GM08714 (cell line): Measurements from ENCODE around the gene MRPS26.
"Not testable (repeated sequence)": the region's sequence is repeated elsewhere in the genome, so short reads cannot be mapped to it uniquely, and the experiment has no call there.

Experiments
- H3K4me3 ChIP-seq: fragments of 200-500 bp; sonication (Bioruptor generic); 2 replicates; pipeline ENCODE4 v1.5.1; 2014; ENCODE audit warnings: mild to moderate bottlenecking, low read length, inconsistent platforms
- ZNF274 ChIP-seq: IDR thresholded peaks from 2 replicates; pipeline ENCODE4 v1.6.1; 2012; ENCODE audit warnings: mild to moderate bottlenecking, low read depth, low read length

The MRPS26 gene

GRCh38 chr20:3045816-3046676 lies at the start of gene MRPS26:
Gene MRPS26 (plus strand): TSS chr20:3046052. CDS start chr20:3046069, 17 bp downstream.
- peak within 1 kb of the TSS; percentile 85 for H3K4me3 ChIP-seq
- TF ChIP-seq ZNF274 = no peak

GRCh38 chr20:2998728-2999127 lies 47.1 kb upstream of the MRPS26 start:
- no peak for TF ChIP-seq ZNF274
- H3K4me3 ChIP-seq = no peak overlapping the region

GRCh38 chr20:3000852-3001523 lies 44.9 kb upstream of the MRPS26 start:
- TF ChIP-seq ZNF274 = no peak

GRCh38 chr20:3003416-3003815 lies 42.4 kb upstream of the MRPS26 start:
- no peak overlapping the region for H3K4me3 ChIP-seq
- TF ChIP-seq ZNF274 = no peak

More at GRCh38 chr20:3000852-3001523, 44.9 kb upstream of the MRPS26 start:
- no peak overlapping the region for H3K4me3 ChIP-seq

- no peak for TF ChIP-seq ZNF274
- H3K4me3 ChIP-seq = no peak overlapping the region
Measured at GRCh38 chr20:3010985-3011723, 34.7 kb upstream of the MRPS26 start.

GRCh38 chr20:3011752-3012151 lies 34.1 kb upstream of the MRPS26 start:
- no peak overlapping the region for H3K4me3 ChIP-seq
- TF ChIP-seq ZNF274 = no peak

- TF ChIP-seq ZNF274 = no peak
Measured at GRCh38 chr20:3013771-3014170, 32.1 kb upstream of the MRPS26 start.

GRCh38 chr20:3014179-3014578 lies 31.7 kb upstream of the MRPS26 start:
- TF ChIP-seq ZNF274 = no peak

More at GRCh38 chr20:3013771-3014170, 32.1 kb upstream of the MRPS26 start:
- no peak overlapping the region for H3K4me3 ChIP-seq

GRCh38 chr20:3014662-3015061 lies 31.2 kb upstream of the MRPS26 start:
- no peak for TF ChIP-seq ZNF274
- H3K4me3 ChIP-seq = no peak overlapping the region

More at GRCh38 chr20:3014179-3014578, 31.7 kb upstream of the MRPS26 start:
- no peak overlapping the region for H3K4me3 ChIP-seq

GRCh38 chr20:3015302-3015701 lies 30.6 kb upstream of the MRPS26 start:
- not testable (repeated sequence) for H3K4me3 ChIP-seq

GRCh38 chr20:3021327-3021726 lies 24.5 kb upstream of the MRPS26 start:
- no peak overlapping the region for H3K4me3 ChIP-seq
- no peak for TF ChIP-seq ZNF274

GRCh38 chr20:3021777-3022176 lies 24.1 kb upstream of the MRPS26 start:
- H3K4me3 ChIP-seq = no peak overlapping the region
- TF ChIP-seq ZNF274 = no peak

- H3K4me3 ChIP-seq = not testable (repeated sequence)
Measured at GRCh38 chr20:3022559-3023490, 23.0 kb upstream of the MRPS26 start.

GRCh38 chr20:3027987-3028386 lies 17.9 kb upstream of the MRPS26 start:
- TF ChIP-seq ZNF274 = no peak
- H3K4me3 ChIP-seq = no peak overlapping the region
